IPS-NIHi7 (cell line): ENCODE data around the gene ASB1.

Experiments used
- DNase-seq: peaks from one replicate; pipeline ENCODE4 v3.0.0; 2012; ENCODE audit warnings: mixed read lengths; ENCODE audit errors: extremely low spot score

Gene ASB1, protein sequence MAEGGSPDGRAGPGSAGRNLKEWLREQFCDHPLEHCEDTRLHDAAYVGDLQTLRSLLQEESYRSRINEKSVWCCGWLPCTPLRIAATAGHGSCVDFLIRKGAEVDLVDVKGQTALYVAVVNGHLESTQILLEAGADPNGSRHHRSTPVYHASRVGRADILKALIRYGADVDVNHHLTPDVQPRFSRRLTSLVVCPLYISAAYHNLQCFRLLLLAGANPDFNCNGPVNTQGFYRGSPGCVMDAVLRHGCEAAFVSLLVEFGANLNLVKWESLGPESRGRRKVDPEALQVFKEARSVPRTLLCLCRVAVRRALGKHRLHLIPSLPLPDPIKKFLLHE

GRCh38 chr2:238426568-238427434, at the start of gene ASB1:
TSS of gene ASB1 (plus strand) at chr2:238426927. CDS start at chr2:238427071, 144 bp downstream.
- peak; percentile 96 for DNase-seq

DNA sequence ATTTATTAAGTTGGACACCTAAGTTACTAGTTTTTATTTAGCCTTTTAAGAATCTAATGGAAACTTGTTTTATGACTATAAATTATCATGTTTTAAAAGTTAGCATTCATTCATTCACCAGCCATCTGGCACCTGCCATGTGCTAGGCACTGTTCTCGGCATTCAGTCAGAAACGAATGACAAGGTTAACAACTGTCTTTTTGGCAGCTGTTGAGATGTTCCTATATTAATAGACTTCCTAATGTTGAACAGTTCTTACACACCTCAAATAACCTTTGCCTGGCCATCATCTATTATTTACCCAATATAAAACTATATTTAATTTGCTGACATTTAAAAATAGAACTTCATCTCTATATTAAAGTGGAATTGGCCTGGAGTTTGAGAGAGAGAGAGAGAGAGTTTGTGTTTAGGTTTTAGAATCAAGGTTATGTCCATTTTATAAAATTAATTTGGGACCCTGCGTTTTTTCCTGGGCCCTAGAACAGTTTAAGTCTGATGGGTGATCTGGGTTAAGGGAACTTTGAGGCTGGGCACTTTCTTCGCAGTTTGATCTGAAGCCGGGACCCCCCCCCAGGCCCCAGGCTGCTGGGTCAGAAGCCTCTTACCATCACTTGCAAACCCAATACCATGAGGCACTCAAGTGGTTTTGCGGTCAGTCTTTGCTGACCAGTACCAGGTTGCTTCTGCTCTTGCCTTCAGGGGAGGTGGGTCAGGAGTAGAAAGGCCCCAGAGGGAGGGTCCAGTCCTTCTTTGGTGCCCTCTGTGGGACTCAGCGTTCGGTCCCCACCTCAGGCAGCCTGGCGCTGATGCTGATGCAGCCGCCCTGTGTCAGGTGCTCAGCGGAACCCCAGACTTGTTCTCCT, 48.3 kb upstream of the ASB1 start:
- no peak for DNase-seq

- no peak for DNase-seq
These were observed 47.5 kb upstream of the ASB1 start for GRCh38 chr2:238379096-238379810.

DNA sequence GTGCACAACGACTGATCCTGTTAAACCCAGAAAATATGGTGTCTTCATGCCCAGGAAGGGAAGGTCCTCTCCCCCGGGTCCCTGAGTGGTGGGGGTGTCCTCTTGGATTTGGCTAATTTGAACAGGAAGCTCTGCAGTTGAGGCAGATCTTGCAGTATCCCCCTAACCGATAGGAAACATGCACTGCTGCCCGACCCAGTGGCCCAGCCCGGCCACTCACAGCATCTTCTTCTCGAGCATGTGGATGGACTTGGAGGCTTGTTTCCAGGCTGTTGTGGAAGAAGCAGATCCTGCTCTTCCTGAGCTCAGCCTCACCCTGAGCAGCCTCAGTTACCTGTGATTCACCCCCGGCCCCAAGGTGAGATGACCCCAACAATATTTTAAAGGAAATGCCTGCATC, 46.4 kb upstream of the ASB1 start:
- no peak for DNase-seq

GRCh38 chr2:238380785-238381184, 45.9 kb upstream of the ASB1 start:
- DNase-seq: peak; percentile 33

GRCh38 chr2:238381341-238382115, 45.2 kb upstream of the ASB1 start:
- no peak for DNase-seq

DNA sequence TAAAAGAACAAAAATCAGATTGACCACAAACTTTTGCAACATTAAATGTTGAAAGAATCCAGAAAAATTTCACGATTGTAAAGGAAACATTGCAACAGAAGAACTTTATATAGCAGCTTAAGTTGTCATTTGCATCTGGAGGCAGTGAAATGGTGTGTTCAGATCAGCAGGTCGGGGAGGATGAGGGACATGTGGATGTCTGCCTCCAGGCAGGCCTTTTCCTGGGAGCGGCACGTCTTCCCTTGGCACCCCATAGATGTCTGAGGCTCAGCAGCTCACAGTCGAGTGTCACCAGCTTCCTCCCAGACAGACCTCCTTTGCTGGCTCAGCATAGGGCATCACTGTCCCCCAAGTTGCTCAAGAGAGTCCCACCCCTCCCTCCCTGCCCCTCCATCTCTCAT, 44.3 kb upstream of the ASB1 start:
- DNase-seq: no peak

DNA sequence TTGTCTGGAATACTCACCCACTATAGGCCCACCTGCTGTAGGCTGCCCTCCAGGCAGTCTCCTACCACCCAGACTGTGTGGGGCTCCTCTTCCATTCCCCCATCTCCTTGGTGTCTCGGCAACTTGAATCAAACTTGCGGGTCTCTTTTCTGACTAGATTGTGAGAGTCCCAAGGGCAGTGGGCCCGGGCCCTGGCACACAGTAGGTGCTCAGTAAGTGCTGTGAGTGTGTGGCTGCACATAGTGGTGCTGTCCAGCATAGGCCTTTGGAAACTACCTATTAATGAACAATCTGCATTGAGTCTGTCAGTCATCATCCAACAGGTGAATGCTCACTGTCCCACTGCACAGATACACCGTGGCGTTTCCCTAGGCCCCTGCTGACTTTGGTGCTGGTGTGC, 43.6 kb upstream of the ASB1 start:
- no peak for DNase-seq

GRCh38 chr2:238383743-238384380, 42.9 kb upstream of the ASB1 start:
- no peak for DNase-seq

DNA sequence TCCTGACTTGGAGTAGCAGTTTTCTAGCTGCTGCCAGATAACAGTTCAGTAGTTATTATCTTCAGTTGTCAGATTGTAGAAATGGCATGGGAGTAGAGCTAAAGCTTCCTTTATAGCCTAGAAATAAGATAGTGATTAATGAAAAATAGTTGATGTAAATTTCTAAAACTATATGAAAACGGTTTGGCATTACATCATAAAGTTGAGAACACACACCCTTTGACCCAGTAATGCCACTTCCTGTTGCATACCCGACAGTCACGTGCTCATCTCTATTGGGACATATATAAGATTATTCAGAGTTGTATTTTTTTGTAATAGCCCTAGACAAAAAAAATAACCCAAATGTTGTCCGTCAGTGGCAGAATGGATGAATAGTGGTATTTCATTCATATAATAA, 39.4 kb upstream of the ASB1 start:
- no peak for DNase-seq

GRCh38 chr2:238388794-238389193, 37.9 kb upstream of the ASB1 start:
- no peak for DNase-seq

- DNase-seq: no peak
These were observed 36.6 kb upstream of the ASB1 start for GRCh38 chr2:238389988-238390589.

DNA sequence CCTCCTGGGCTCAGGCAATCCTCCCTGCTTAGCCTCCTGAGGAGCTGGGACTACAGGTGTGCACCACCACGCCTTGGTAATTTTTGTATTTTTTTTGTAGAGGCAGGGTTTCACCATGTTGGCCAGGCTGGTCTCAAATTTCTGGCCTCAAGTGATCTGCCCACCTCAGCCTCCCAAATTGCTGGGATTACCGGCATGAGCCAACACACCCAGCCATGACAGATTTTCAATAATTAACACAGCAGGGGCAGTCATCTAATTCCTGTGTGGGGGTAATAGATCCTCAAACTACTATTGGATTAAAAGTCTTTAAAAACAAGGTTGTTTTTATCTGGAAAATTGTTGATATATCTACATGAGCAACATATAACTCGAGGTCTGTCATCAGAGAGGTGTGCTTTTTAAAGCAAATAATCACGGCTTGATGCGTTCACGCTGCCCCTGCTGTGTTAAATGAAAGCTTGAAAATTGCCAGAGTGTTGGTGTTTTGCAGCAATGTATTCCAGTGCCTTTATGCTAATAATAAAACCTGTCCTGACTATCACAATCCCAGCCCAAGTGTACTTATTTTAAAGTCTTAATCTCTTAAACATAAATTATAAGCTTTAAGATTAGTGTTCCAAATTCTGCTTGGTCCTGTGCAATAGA, 35.6 kb upstream of the ASB1 start:
- no peak for DNase-seq

GRCh38 chr2:238396663-238397062, 30.1 kb upstream of the ASB1 start:
- DNase-seq: no peak

- no peak for DNase-seq
These were observed 29.4 kb upstream of the ASB1 start for GRCh38 chr2:238397356-238397755.

DNA sequence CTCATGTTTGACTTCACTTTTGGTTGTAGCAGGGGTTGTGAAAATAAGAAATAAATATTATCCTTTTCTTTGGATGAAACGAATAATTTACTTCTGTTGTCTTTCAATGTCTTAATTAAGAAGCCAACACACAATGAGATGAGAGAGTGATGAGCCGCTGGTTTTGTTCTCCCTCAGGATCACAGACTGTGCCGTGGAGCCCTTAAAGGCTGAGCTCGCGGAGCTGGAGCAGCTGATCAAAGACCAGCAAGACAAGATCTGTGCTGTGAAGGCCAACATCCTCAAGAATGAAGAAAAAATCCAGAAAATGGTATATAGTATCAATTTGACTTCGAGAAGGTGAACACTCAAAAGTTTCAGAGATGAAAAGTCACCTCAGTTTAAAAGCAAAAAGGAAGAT, 28.1 kb upstream of the ASB1 start:
- DNase-seq: no peak

DNA sequence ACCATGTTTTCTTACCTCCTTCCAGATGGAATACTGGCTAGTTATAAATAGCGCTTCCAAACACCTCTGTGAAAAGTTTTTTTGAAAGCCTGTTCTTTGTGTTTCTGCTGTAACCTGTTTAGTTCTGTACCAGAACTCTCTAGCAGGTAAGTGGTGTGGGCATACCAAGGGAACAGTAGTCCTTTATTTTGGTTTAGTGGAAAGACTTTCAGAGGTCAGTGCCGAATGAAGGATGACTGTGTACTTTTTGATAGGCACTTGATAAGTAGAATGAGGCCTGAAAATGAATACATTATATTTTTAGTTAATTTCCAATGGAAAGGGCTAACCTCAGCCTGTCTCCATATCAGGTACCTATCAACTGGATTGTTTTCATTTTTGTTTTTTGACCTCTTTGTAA, 27.6 kb upstream of the ASB1 start:
- DNase-seq: no peak

DNA sequence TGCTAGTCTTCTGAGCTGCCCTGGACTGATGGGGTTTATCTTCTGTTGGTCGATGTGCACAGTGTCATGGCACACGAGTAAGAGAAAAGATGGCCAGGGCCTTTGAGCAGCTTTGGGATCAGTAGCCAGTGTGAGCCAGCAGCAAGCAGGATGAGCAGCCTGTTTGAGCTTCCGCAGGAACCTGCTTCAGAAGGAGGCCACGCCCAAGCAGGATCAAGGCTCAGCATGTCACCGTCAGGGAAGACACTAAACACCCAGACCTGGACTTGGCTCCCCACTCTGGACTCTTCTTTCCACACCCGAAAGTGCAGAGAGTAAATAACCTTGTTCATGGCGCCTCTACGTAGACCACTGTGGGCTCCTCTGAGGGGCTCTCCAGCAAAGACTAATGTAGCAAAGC, 25.2 kb upstream of the ASB1 start:
- DNase-seq: no peak
